Transverse colon (tissue), 4 donors: ENCODE measurements around the gene SLC17A8.

Experiments used
- CTCF ChIP-seq, 5 experiments: fragments of 200-600 bp in 3 of 5; fragments of 450-650 bp in 2 of 5; sonication (generic) in 3 of 5; IDR thresholded peaks; 1 replicate in 2 of 5; 2 replicates in 3 of 5; pipeline ENCODE4 v1.5.1; 2016 to 2017; ENCODE audit warnings: antibody characterized with exemption in 5 of 5, inconsistent platforms in 3 of 5, mild to moderate bottlenecking in 2 of 5, moderate library complexity in 1 of 5
- EP300 ChIP-seq: sonication (generic); formaldehyde crosslinking; IDR thresholded peaks from one replicate; pipeline ENCODE4 v1.6.1; 2017; ENCODE audit warnings: antibody characterized with exemption, low read depth
- POLR2A ChIP-seq: fragments of 450-650 bp; IDR thresholded peaks from one replicate; pipeline ENCODE4 v1.6.1; 2016; ENCODE audit warnings: antibody characterized with exemption, mild to moderate bottlenecking, moderate library complexity
- POLR2AphosphoS5 ChIP-seq, 3 donors: sonication (generic); formaldehyde crosslinking; IDR thresholded peaks; one replicate each; pipeline ENCODE4 v1.6.1; 2016; ENCODE audit warnings: antibody characterized with exemption in 3 of 3

- TF ChIP-seq EP300 (no peak), CTCF (IDR thresholded peaks at IDR 0.05) (no peak), POLR2AphosphoS5 (IDR thresholded peaks at IDR 0.05) (no peak), POLR2A (no peak)
These were observed 11.7 kb upstream of the SLC17A8 start for GRCh38 chr12:100345020-100345767.
